ENCODE measurements around the gene NCAN.

- no peak for TF ChIP-seq CTCF (IDR thresholded peaks at IDR 0.05)
- TF ChIP-seq POLR2A (IDR thresholded peaks at IDR 0.05): no peak
Observed at GRCh38 chr19:19207637-19208572, 3.9 kb upstream of the NCAN start.
